DMS114 treated with DMSO at 0.1 percent for 48 hours (cell line): ENCODE data around the gene ARHGEF11.

Experiments used
- DNase-seq: peaks from one replicate; lab custom pipeline; 2025; ENCODE audit not compliant: unreplicated experiment; lab: John Stamatoyannopoulos, UW

ARHGEF11 gene

DNA sequence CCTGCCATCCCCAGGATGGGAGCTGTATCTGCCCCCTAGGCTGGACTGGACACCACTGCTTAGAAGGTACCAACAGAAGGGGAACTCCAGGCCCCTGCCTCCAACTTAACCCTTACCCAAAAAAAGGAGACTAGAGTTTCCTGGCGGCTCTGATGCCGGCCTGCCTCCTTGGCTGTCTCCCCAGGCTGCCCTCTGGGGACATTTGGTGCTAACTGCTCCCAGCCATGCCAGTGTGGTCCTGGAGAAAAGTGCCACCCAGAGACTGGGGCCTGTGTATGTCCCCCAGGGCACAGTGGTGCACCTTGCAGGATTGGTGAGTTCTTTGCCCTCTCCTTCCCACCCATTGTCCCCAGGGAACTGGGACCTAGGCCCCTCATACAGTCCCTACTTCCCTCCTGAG is 133.2 kb downstream of the ARHGEF11 start:
- no peak for DNase-seq

DNA sequence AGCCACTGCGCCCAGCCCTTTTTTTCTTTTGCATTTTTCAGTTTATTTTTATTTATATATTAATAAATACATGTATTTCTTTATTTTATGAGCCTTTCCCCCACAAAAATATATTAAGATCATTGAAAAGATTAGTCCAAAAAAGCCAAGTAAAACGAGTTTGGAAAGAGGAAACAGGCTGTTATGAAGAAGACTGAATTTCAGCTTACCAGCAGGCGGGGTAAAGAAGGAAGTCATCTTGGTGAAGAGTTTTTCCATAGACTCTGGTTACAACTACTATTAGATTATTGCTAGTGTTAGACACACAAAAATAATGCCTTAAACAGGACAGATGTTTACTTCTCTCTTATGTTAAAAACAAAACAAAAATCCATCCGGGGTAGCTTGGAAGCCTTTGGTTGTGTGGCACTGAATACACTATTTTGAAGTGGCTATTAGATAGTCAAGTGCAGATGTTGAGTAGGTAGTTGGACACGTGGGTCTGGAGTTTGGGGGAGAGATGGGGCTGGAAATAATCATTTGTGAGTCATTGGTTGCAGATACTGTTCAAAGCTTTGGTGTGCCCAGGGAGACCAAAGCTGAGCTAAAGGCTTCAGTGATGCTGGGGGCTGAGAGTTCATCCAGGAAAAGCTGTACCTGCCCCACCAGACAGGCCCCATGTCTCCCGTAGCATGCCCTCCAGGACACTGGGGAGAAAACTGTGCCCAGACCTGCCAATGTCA is 133.8 kb downstream of the ARHGEF11 start:
- DNase-seq = no peak

DNA sequence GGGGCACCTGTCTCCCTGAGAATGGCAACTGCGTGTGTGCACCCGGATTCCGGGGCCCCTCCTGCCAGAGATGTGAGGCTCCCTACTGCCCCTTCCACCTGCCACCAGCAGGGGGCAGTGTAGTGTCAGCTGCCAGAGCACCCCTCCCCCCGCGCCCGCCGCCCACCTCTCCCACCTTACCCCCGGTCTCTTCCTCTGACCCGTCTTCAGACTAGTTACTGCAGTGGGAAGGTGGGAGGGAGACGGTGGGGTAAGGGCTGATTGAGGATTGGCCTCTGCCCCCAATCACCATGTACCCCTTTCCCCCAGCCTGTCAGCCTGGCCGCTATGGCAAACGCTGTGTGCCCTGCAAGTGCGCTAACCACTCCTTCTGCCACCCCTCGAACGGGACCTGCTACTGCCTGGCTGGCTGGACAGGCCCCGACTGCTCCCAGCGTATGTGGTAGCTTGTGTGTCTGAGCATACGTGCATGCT is 135.2 kb downstream of the ARHGEF11 start:
- no peak for DNase-seq

DNA sequence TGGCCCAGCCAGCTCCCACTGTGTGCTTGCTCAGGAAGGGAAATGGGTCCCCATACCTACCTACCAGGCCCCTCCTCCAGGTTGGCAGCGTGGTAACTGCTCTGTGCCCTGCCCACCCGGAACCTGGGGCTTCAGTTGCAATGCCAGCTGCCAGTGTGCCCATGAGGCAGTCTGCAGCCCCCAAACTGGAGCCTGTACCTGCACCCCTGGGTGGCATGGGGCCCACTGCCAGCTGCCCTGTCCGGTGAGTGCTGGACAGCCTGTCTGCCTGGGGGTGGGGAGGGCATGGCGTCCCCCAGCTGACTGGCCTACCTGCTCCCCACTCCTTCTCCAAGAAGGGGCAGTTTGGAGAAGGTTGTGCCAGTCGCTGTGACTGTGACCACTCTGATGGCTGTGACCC is 135.9 kb downstream of the ARHGEF11 start:
- DNase-seq = no peak

DNA sequence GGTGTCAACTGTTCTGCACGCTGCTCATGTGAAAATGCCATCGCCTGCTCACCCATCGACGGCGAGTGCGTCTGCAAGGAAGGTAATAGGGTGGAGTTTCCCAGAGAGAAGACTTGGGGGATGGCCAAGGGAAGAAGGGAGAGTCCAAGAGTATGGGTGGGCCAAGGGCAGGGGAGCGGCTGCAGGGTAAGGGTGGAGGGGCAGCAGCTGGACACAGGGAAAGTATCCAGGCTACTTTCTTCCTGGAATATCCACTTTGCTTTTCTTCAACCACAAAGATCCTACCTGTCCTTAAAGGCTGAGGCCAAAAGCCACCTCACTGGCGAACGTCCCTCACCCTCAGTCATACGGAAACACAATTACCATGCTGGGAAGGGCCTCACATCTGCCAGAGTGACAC is 136.6 kb downstream of the ARHGEF11 start:
- DNase-seq = no peak

- no peak for DNase-seq
Observed at GRCh38 chr1:156908541-156908940, 137.0 kb downstream of the ARHGEF11 start.

DNA sequence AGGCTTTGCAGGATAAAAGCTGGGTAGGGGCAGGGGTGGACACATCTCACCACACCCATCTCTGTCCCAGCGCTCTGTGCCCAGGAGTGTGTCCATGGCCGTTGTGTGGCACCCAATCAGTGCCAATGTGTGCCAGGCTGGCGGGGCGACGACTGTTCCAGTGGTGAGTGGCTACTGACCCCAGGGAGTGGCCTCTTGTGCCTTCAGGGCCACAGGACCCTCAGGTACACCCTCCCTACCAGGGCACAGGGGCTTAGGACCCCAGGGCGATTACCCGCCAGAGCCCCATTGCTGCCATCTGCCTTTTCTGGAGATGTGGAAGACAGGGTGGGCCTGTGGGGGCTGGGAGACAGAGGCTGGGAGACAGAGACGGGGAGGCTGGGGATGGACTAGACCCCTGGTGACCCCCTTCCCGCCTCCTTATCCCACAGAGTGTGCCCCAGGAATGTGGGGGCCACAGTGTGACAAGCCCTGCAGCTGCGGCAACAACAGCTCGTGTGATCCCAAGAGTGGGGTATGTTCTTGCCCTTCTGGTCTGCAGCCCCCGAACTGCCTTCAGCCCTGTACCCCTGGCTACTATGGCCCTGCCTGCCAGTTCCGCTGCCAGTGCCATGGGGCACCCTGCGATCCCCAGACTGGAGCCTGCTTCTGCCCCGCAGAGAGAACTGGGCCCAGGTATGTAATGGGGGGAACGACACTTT is 139.2 kb downstream of the ARHGEF11 start:
- no peak for DNase-seq

DNA sequence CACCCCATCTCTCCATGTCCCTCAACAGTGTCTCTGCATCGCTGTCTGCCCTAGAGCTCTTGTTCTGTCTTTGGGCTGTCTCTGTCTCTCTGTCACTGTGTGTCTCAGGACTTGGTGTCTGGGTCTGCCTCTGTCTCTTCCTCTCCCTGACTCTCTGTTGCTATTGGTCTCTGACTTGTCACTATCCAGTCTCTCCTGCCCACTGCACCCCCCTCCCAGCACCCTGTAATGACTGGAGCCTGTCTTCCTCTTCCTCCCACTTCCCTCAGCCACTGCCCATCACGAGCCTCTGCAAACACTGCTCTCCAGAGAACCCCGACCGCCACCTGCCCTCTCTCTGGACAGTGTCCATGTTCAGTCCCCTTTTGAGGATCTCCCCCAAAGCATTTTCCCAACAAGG is 139.9 kb downstream of the ARHGEF11 start:
- DNase-seq = no peak

- DNase-seq = no peak
Observed at GRCh38 chr1:156905176-156905575, 140.4 kb downstream of the ARHGEF11 start.

DNA sequence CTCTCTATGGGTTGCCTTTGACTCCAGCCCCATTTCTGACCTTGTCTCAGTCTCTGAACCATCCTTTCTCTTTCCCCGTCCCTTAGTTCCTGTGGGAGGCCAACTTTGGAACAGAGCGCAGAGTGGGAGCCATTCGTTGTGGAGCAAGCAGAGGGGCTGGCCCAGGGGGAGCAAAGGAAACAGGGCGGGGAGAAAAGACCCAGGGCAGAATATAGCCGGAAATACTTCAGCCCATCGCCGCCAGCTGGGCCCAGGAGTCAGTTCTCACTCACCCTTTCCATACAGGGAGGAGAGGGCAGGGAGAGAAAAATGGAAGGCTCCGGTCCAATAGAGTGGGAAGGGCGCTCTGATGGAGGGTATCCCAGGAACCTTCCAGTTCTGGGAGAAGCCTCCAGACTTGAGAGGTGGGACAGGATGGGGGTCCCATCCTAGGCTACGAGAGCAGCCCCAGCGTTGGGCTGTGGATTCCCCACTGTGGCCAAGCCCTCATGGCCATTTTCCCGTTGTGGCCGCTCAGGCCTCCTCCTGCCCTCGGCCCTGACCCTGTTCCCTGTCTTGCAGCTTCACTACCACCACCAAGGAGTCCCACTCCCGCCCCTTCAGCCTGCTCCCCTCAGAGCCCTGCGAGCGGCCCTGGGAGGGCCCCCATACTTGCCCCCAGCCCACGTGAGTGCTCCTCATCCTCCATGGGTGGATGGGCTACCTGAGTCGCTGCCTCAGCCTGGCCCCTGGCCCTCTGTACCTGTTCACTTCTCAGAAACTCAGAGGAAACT is 141.2 kb downstream of the ARHGEF11 start:
- no peak for DNase-seq

DNA sequence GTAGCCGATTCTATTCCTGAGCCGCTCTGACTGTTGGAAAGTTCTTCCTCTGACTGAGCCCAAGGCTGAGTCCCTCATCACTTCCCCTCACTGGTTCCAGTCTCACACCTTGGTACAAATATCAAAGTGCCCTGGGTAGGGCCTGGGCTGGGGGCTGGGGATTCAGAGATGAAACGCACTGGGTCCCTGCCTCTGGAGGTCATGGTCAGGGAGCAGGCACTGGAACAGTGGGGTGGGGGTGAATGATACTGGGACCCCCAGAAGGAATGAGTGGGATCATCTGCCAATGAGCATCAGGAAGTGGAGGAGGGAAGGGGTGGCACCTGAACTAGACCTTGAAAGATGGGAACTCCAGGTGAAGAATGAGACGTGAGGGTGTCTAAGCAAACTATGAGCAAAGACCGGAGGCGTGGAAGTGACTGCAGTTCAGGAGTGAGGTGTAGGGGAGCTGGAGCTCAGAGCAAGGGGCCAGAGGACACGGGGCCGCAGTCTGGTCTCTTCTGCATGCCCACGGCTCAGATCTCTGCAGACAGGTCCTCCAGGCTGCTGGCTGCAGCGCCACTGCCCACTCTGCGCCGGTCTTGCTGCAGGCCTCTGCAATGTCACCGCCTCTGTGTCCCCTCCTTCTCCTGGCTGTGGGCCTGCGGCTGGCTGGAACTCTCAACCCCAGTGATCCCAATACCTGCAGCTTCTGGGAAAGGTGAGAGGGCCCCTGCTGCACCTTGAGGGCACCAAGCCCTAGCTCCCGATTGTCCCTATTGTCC is 142.0 kb downstream of the ARHGEF11 start:
- no peak for DNase-seq

- no peak for DNase-seq
Observed at GRCh38 chr1:156901966-156902915, 143.3 kb downstream of the ARHGEF11 start.

DNA sequence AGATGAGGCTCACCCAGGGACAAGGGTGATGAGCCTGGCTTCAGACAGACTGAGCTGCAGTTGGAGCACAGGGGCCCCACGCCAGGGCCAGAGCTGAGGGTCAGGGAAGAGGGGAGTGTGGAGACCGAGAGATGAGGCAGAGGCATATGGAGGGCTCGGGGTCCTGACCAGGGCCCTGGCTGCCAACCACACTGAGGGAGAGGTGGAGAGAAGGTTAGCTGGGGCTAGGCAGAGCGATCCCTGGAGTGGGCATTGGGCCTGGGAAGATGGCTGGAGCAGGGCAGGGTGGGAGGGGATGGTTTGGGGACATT is 144.0 kb downstream of the ARHGEF11 start:
- DNase-seq = no peak

DNA sequence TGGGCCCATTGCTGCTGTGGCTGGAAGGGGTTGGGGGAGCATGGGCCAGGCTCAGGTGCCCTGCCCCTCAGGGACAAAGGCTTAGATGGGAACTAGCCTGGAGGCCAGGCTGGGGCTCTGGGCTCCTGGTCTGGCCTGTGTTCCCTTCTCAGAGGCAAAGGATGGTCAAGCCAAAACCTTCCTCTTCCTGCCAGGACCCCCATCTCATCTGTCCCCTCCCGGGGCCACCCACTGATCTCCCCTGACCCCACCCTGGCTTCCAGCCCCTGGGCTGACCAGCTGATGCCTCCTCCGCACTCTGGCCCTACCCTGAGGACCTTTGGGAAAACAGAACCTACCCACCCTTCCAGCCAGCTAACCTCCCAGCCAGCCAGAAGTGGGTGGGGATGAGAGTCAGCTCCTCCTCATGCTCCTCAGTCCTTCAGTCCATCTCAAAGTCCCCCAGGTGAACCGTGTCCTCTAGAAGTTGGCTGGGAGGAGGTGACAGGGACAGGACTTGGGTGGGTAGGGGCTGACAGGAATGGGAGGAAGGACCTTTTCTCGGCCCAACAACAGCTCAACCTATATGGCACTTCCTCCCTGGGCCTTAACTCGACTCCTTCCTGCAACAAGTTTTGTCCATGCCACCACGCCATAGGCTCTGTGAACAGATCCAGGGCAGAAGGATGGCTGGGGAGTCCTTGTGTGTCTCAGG is 144.5 kb downstream of the ARHGEF11 start:
- DNase-seq = no peak

- DNase-seq = no peak
Observed at GRCh38 chr1:156899956-156900718, 145.4 kb downstream of the ARHGEF11 start.

- no peak for DNase-seq
Observed at GRCh38 chr1:156898971-156899664, 146.4 kb downstream of the ARHGEF11 start.

DNA sequence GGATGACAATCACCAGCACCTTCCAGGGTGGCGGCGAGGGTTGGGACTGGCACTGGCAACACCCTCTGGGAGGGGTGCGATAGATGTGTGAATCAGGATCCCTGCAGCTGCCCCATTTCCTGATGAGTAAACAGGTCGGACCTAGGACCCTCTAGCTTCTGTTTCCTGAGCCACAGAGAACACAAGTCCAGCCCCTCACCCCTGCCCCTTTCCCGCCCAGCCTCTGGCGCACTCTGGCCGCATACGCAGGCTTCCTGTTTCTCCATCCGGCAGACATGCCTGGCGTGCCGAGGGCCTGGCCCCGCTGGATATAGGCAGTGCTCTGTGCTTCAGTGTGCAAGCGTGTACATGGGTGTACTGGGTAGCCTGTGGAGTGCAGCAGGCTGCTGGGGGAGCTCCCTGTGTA is 147.4 kb downstream of the ARHGEF11 start:
- DNase-seq = no peak
